ENCODE results near the gene HMG20A. TPM values are rescaled to one million over a fixed set of nuclear protein-coding genes. Genes with fewer than 3 reads are reported as not detected.

Gene HMG20A
- total RNA-seq, 6 experiments from 2014 or later, result 26.6 to 30.5 (median 28.3) TPM

DNA sequence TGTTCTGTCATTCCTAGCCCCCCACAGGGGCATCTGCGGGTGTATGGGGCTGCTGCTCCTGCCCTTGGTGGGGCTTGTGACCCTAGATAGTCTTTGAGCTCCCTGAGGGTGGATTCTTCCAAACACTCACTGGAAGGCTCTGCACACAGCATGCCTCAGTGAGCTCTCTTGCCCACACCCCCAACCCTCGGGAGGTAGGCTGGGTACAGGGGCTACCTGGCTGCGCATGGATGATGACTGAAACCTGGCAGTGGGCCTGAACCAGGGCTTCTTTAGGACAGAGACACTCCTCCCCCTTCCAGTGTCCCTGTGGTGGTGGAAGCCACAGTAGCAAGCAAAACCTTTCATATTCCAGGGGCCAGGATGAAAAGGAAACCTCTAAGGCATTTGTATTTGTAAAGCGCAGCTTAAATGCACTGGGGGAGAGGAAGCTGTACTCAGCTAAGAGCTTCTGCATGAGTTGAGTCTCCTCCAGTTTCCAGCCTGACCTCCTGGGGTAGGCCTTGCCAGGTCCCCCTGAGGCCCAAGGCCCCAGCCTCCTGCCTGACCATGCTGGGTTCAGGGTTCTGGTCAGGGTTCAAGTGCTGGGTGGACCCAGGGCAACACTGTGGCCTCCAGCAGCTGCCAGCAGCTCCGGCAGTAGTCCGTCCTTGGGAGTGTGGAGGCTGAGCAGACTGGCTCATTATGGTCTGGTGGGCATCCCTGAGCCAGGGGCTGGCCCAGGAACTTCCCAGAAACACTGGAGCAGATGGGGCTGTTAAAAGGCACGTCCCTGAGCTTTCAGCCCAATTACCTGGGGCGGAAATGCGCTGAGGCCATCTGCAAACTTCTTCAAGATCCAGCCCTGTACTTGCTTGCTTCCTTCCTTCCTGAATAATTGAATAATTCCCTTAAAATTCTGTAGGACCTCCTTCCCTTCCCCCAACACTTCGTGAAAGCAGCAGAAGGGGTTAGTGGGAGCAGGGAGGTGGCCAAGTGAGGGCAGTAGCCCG, 89.7 kb downstream of the HMG20A start:
- H3K27me3 Mint-ChIP-seq (ENCODE audit: insufficient read depth), result peaks cover 1% of the 10 kb centered on the region
- no peak for DNase-seq
- no peak overlapping the region for H3K27ac Mint-ChIP-seq
- H3K4me1 Mint-ChIP-seq (ENCODE audit: low read depth), result peaks cover 31% of the 10 kb centered on the region
- no peak overlapping the region for H3K4me3 Mint-ChIP-seq
- TF ChIP-seq, protein P1, sequence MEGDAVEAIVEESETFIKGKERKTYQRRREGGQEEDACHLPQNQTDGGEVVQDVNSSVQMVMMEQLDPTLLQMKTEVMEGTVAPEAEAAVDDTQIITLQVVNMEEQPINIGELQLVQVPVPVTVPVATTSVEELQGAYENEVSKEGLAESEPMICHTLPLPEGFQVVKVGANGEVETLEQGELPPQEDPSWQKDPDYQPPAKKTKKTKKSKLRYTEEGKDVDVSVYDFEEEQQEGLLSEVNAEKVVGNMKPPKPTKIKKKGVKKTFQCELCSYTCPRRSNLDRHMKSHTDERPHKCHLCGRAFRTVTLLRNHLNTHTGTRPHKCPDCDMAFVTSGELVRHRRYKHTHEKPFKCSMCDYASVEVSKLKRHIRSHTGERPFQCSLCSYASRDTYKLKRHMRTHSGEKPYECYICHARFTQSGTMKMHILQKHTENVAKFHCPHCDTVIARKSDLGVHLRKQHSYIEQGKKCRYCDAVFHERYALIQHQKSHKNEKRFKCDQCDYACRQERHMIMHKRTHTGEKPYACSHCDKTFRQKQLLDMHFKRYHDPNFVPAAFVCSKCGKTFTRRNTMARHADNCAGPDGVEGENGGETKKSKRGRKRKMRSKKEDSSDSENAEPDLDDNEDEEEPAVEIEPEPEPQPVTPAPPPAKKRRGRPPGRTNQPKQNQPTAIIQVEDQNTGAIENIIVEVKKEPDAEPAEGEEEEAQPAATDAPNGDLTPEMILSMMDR (IDR thresholded peaks at IDR 0.05), result no peak
- H3K36me3 Mint-ChIP-seq (ENCODE audit: low read depth), result no peaks in the 10 kb centered on the region
- no peaks in the 10 kb centered on the region for H3K9me3 Mint-ChIP-seq

DNA sequence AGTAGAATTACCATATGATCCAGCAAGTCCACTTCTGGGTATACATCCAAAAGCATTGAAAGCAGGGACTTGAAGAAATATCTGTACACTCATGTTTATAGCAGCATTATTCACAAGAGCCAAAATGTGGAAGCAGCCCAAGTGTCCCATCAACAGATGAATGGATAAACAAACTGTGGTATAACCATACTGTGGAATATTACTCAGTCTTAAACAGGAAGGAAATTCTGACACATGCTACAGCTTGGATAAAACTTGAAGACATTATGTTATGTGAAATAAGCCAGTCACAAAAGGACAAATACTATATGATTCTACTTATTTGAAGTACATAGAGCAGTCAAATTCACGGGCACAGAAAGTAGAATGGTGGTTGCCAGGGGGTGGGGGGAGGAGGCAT, 91.2 kb downstream of the HMG20A start:
- no peaks in the 10 kb centered on the region for H3K9me3 Mint-ChIP-seq
- peaks cover 24% of the 10 kb centered on the region for H3K4me1 Mint-ChIP-seq (ENCODE audit: low read depth)

DNA sequence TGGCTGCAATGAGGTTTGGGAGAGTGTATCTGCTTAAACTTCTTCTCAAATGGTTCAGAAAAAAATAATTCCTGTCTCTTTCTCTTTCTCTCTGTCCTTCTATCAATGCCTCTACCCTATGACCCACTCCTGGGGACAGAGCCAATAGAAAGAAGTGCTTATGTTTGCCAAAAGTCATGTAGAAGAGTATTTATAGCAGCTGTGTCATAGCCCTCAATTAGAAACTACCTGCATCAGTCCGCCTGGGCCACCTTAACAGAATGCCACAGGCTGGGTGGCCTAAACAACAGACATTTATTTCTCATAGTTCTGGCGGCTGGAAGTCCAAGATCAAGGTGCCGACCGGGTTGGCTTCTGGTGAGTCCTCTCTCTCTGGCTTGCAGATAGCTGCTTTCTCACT, 92.5 kb downstream of the HMG20A start:
- Mint-ChIP-seq H3K27me3 (ENCODE audit: insufficient read depth) (peaks cover 3% of the 10 kb centered on the region), H3K36me3 (ENCODE audit: low read depth) (no peaks in the 10 kb centered on the region), H3K4me3 (no peak overlapping the region), H3K27ac (no peak overlapping the region), H3K9me3 (no peaks in the 10 kb centered on the region), H3K4me1 (ENCODE audit: low read depth) (peaks cover 10% of the 10 kb centered on the region)
- no peak for DNase-seq
- TF ChIP-seq, protein P1 (IDR thresholded peaks at IDR 0.05), result no peak

More for the DNA sequence above, 91.2 kb downstream of the HMG20A start:
- peaks cover 1% of the 10 kb centered on the region for H3K27me3 Mint-ChIP-seq (ENCODE audit: insufficient read depth)
- H3K4me3 Mint-ChIP-seq, result no peak overlapping the region
- no peak for DNase-seq
- TF ChIP-seq, protein P1 (IDR thresholded peaks at IDR 0.05), result no peak
- no peak overlapping the region for H3K27ac Mint-ChIP-seq
- no peaks in the 10 kb centered on the region for H3K36me3 Mint-ChIP-seq (ENCODE audit: low read depth)

DNA sequence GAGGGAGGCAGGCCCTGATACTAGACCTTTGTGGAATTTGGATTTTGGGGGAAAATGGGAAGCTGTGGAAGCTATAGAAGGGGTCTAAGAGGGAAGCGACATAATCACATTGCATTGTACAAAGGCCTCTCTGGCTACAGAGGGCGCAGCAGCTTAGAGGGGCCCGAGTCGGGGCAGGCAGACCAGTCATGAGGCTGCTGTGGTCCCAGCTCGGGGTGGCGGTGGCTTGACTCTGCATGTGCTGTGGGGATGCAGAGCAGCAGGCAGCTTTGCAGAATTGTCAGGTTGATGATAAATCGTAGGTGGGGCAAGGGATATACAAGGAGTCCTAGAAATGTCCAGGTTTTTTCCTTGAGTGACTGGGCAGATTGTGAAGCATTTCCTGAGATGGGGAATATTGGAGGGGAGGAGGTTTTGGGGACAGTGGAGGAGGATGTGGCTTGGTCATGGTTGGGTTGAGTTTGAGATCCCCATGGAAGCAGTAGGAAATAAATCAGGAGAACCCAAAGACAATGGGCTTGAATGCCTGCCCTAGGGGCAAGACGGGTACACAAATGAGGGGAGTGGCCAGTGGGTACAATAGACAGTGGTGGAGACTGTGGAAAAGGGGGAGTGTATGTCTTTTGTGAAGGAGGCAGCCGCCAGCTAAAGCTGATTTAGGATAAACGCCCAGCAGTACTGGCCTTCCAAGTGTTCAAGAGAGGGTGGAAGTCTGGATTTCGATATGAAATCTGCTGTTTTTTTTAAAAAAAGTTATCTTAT, 94.1 kb downstream of the HMG20A start:
- H3K9me3 Mint-ChIP-seq, result no peaks in the 10 kb centered on the region
- no peaks in the 10 kb centered on the region for H3K4me1 Mint-ChIP-seq (ENCODE audit: low read depth)
- TF ChIP-seq, protein P1 (IDR thresholded peaks at IDR 0.05), result no peak
- peaks cover 3% of the 10 kb centered on the region for H3K27me3 Mint-ChIP-seq (ENCODE audit: insufficient read depth)
- no peak overlapping the region for H3K27ac Mint-ChIP-seq
- DNase-seq, result no peak
- no peaks in the 10 kb centered on the region for H3K36me3 Mint-ChIP-seq (ENCODE audit: low read depth)
- no peak overlapping the region for H3K4me3 Mint-ChIP-seq

DNA sequence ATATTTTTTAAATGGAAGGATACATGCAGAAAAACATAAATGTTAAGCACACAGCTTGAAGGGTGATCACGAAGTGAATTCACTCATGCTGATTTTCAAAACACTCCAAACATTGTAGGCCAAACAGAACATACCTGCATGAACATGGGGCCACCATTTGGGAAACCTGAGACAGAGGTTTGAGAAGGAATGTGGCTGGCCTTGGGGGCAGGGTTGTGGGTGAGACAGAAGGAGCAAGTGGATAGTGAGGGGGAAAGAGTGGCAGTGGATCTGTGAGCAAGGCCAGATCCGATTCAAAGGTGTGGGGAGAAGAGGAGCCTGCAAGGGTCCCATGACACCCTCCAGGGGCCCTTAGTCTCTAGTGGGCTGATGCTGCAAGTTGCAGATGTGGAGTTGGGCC, 94.9 kb downstream of the HMG20A start:
- no peak overlapping the region for H3K27ac Mint-ChIP-seq
- no peak for DNase-seq
- no peaks in the 10 kb centered on the region for H3K4me1 Mint-ChIP-seq (ENCODE audit: low read depth)
- H3K9me3 Mint-ChIP-seq, result no peaks in the 10 kb centered on the region
- no peaks in the 10 kb centered on the region for H3K36me3 Mint-ChIP-seq (ENCODE audit: low read depth)
- TF ChIP-seq, protein P1 (IDR thresholded peaks at IDR 0.05), result no peak
- peaks cover 3% of the 10 kb centered on the region for H3K27me3 Mint-ChIP-seq (ENCODE audit: insufficient read depth)
- H3K4me3 Mint-ChIP-seq, result no peak overlapping the region
